EL (cell line): ENCODE data around the gene TMEM266.

Experiments used
- DNase-seq: peaks from one replicate; pipeline ENCODE4 v3.0.0-alpha.2; 2016

The TMEM266 gene

DNA sequence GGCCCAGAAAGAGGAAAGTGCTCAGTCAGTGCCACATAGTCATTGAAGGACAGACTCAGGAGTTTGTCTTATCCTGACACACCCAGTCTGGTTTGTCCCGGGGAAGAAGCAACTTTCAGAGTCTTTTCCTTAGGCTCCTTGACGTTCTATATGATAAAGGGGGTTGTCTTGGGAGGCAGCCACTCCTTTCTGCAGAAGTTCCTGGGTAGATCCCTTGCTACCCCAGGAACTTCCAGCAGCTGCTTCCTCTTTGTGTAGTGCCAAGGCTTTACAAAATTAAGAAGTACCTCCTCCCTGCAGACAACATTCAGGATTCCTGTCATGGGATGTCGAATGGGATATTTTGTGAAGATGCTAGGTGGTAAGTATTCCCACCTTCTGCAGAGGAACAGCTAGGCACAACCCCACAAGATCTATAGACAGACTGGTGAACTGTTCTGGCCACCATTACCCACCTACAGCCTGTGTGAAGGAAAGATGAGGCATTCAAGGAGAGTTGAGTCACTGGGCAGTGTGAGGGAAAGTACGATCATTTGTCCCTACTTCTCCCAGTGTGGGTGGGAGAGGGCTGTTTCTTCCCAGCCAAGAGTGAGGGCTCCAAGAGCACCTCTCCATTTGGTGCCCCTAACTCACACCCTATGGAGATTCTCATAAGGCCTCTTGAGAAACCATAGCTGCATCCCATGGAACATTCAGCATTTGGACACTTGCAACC, 11.3 kb downstream of the TMEM266 start:
- DNase-seq, result no peak

DNA sequence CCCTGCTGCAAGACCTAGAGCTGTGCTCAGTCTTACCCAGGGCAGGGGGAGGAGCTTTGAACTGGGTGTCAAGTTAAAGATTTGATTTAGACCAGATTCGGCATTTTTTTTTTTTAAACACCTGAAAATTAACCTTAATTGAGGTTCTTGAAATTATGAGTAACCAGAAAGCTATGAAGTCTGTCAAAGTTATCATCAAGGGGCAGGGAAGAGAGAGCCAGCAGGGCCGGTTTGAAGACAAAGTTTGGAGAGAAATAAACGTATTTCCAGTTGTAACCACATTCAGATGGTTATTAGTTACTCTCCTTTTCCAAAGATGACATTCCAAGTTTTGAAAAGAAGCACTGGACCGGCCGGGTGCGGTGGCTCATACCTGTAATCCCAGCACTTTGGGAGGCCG, 12.0 kb downstream of the TMEM266 start:
- DNase-seq, result no peak

DNA sequence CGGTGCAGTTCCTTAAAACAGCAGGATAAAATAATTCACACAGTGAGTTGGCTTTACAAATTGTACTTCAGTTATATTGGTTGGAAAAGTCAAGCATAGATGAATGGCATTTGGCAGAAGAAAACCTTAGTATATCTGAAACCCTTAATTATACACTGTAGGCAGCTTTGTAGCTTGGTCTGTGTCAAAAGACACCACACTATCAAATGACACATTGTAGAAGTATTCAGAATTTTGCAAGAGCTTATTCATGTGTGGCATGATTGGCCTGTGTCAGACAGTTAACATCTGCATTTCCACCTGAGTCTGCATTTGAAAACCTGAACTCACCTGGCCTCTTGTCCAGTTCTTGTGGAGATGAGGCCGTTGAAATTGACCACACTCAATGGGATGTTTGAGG, 13.8 kb downstream of the TMEM266 start:
- peak; percentile 4 for DNase-seq

DNA sequence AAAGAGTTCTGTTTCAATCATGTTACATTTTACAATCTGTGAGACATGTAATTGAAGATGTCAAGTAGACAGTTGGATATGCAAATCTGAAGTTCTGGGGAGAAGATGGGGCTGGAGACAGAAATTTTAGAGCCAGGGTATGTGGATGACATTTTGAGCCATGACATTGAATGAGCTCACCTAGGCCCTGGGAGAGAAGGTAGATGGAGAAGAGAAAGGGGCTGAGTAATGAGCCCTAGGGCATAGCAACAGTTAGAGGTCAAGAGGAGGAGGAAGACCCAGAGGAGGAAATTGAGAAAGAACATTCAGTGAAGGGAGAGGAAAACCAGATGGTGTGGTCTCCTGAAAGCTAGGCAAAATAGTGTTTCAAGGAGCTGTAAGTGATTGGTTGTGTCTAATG, 15.3 kb downstream of the TMEM266 start:
- no peak for DNase-seq

DNA sequence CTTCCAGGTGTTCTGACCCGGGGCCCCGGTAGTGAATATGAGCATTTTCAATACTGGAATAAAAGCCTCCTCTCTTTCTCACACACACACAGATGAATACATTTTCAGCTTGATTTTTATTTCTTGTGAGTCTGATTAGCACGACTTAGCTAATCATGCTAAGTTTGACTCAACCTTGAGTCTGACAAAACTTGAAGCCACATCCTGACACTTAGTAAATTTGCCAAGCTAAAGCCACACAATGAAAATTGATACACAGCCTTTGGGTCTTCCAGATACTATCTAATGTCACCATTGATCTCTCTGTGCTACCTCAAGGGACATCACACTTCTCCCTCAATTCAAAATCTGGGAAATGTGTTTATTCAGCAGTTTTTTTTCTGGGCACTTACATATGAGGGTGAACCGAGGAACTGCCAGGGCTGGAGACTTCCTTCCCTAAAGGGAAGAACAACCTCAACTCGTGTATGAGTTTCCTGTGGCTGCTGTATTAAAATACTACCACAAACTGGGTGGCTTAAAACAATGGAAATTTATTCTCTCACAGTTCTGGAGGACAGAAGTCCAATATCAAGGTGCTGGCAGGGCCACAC, 18.6 kb downstream of the TMEM266 start:
- no peak for DNase-seq

DNA sequence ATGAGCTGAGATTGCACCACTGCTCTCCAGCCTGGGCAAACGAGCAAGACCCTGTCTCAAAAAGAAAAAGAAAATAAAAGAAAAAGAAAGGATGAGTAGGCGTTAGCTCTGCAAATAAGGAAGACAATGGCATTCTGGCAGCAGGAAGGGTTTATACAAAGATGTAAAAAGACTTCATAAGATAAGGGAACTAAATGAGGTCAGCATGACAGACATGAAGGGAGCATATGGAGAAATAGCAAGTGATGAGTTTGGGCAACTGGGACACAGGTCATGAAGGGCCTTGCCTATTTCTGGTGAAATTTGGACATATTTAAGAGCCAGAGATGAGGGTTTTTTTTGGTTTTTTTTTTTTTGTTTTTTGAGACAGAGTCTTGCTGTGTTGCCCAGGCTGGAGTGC, 24.5 kb downstream of the TMEM266 start:
- no peak for DNase-seq

DNA sequence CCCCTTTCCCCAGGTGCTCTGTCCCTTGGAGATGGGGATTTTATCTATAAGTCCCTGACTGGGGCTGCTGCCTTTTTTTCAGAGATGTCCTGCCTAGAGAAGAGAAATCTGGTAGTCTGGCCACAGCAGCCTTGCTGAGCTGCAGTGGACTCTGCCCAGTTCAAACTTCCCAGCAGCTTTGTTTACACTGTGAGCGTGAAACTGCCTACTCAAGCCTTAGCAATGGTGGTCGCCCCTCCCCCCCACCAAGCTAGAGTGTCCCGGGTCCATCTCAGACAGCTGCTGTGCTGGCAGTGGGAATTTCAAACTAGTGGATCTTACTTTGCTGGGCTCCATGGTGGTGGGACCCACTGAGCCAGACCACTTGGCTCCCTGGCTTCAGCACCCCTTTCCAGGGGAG, 38.9 kb downstream of the TMEM266 start:
- DNase-seq, result no peak

DNA sequence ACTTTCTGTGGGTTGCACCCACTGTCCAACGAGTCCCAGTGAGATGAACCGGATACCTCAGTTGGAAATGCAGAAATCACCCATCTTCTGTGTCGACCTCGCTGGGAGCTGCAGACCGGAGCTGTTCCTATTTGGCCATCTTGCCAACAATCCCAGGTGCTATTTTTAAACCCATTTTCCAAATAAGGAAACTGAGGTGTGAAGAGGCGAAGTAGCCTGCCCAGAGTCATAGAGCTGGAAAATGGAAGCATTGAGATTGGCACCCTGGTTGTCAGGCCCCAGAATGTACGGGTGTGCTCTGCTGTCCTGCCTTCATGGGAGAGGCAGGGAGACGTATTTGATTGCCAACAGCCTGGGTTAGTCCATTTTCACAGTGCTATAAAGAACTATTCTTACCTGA, 39.6 kb downstream of the TMEM266 start:
- DNase-seq, result no peak

DNA sequence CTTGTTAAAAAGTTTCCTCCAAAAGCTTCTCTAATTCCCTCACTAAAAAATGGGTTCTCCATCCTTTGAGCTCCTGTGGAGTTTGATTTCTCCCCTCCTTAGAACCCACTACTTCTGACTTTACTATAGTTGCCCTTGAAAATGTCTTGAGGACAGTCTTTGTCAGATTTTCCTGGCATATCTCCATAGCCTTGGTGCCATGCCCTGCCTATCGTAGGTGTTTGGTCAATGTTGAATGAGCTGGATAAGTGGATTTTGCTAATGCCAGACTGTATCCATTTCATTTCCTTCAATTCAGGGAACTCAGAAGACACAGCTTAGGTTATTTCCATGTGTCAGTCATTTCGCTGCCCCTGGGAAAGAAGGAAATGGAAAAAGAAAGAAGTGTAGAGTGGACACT, 40.6 kb downstream of the TMEM266 start:
- no peak for DNase-seq

DNA sequence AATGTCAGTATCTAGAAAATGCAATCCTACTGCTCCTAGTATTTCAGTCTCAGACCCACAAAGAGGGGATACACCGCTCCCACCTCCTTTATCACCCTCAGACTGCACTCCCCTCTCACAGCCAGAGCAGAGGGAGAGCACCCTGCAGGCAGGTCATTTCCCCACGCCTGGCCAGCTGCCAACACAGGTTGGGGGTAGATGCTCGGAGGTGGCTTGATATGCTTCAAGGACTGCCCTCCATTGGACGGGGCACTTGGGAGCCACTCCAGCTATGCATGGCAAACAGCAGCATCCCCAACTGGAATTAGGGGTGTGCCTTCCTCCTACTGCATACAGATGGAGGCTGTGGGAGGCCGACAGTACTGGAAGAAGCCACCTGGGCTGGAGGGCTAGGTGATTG, 41.9 kb downstream of the TMEM266 start:
- no peak for DNase-seq

DNA sequence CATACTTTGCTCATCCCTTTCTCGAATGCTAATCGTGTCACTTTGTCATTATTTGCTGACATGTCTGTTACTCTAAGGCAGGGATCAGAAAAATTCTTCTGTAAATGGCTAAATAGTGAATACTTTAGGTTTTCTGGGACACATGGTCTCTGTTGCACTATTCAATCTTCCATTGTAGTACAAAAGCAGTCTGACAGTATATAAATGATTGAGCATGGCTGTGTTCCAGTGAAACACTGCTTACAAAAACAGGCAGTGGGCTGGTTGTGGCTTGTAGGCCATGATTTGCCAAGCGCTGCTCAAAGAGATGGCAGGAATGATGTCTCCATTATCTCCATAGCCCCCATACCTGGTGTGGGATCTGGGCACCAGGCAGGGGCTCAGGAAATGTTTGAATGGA, 45.6 kb downstream of the TMEM266 start:
- no peak for DNase-seq

DNA sequence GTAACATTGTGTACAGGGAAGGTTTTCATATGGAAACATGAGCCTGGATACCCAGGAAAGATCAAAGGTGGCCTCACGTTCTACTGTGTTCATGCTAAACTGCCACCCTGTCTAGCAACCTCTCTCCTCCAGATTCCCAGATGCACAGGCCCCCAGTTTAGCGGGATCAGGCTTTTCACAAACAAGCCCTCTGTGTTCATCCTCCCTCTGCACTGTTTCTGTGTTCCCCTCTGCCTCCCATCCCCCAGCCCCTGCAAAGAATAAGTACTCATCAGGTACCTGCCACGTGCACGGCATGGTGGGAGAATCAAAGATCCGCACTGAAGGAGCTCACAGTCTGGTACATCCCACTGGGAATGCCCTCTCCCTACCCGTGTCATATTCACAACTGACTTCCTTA, 46.1 kb downstream of the TMEM266 start:
- no peak for DNase-seq

DNA sequence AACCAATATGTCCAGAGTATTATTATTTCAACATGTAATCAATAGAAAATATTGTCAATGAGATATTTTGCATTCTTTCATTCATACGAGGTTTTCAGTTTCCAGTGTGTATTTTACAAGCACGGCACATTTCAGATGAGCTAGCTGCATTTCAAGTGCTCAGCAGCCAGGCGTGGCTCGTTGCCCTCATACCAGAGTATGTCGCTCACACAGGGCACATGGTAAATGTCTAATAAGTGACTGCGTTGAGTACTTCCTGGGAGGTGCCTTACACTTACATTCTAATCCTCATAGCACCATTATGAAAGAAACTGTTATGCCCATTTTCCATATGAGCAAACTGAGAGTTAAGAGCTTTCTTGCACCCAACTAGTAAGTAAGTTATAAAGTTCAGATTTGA, 47.4 kb downstream of the TMEM266 start:
- peak; percentile 26 for DNase-seq

DNA sequence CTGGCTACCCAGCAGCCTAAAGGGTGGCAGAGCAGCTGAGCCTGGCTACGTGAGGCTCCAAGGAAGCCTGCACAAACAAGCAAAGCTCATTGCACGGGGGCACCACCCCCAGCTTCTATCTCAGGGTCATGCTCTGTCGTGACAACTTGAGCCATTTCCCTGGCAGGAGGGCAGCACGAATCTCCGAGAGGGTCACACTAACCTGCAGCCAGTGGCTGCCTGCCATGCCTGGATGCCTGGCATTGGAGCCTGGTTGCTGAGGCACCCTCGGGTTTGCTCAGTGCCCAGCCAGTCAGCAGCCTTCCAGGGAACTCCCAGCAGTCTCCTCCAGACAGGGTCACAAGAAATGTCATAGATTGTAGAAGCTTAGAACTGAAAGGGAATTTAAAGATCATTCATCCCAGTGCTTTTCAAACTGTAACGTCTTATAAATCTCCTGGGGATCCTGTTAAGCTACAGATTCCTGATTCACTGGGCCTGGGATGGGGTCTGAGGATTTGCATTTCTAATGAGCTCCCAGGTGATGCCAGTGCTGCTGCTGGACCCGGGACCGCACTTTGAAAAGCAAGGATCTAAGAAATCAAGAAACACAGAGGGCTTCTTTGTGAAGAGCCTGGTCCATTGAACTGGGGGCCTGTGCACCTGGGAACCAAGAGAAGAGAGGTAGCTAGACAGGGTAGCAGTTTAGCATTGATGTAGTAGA, 48.4 kb downstream of the TMEM266 start:
- DNase-seq, result no peak

DNA sequence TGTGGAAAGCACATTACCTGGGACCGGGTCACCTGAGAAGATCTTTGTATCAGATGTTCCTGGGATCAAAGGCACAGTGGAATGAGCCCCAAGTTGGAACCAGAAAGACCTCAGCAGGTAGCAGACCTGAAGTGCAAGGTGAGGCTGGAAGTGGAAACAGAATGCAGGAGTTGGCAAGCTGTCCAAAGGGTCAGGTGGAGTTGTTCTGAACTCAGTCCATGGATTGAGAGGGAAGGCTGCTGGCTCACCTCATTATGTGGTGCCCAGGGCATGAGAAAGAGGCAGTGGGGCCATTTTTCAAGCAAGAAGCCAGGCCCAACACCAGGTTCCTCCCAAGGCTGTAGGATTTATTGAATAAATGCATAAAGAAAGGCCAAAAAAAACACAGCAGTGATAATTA, 49.3 kb downstream of the TMEM266 start:
- no peak for DNase-seq

DNA sequence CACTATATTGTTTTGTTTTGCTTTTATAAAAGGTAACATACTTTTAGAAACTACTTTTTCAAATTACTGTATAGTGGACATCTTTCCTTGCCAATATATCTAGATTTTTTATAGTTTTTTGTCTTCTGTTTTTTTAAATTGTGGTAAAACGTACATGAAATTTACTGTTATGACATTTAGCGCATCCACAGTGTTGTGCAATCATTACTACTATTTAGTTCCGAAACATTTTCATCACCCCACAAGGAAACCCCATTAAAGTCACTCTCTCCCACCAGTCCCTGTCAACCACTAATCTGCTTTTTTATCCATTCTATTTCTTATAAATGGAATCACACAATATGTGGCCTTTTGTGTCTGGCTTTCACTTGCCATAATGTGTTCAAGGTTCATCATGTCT, 54.8 kb downstream of the TMEM266 start:
- DNase-seq, result no peak

DNA sequence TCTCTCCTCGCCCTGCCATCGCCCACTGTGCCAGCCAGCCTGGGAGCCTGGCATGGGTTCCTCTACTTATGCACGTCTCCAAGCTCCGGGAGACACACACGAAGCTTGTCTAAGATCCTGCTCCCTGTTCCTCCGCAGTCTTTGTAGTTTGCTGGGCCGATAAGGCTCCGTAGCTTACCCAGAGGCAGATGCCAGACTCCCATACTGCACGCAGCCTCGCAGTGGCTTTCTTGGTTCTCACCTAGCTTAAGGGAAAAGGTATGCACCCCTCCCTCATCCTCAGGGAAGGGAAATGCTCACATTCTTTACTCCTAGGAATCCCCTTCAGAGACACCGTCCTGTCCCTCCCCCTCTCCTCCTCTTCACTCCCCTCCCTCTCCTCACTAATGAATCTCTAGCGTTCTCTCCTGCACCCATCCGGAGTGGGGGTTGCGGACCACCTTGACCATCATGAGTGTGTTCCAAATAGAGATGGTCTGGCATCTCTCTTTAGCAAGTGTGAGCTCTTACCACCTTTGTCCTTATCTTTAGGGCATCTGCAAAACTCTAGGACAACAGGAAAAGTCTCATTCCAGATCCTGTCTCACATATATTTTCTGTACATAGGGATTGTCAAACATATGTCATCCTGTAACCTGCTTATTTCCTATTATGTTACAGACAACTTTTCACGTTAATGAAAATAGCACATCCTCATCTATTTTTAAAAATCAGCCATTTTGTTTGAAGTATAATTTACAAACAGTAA, 56.5 kb downstream of the TMEM266 start:
- DNase-seq, result no peak

DNA sequence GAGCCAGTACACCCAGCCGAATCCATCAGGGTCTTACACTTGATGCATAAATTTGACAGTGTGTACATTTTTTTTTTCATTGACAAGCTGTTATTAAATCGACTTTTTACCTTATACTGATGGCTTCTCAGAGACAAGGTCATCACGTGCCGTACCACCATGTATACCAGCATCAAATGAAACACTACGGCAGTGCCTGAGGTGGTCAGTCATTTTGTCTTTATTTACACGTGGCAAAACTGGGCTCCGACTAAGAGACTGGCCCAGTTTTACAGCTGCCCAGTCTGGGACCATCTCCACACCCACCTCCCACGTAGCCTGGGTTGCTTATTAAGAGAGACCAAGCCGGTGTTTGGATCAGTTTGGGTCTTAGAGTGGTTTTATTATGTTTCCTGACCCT, 57.4 kb downstream of the TMEM266 start:
- DNase-seq, result no peak

DNA sequence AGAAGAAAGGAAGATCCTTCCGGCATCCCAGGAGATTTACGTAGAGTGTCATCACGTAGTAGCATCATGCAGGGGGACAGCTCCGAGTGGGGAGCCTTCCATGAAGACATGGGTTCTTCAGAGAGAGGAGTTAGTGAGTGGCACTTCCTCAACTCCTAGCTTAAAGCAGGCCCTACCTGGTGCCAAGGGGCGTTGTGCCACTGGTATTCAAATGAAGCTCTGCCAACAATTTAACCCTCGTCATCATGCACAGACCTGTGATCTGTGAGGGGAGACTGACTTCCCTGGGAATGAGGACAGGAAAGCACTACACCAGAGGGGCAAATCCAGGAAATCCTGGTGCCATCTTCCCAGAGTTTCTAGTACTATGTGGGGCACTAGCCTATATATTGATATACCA, 59.0 kb downstream of the TMEM266 start:
- DNase-seq, result no peak

DNA sequence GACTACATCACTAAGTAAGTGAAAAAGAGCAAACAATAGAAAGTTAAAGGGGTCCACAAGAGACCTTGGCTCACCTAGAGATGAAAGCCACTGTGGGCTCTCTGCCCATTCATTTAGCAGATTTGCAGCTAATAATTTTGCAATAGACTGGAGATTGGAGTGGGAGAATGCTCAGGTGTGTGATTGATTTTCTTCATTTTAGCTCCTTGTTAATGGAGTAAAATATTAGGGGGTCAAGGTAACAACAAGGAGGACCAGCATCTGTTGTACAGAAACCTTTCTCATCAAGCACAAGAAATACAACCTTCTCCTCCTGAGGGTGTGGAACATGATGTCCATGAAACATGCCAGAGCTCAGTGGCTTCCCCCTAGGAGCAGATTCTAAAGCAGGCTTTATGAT, 63.2 kb downstream of the TMEM266 start:
- DNase-seq, result no peak

DNA sequence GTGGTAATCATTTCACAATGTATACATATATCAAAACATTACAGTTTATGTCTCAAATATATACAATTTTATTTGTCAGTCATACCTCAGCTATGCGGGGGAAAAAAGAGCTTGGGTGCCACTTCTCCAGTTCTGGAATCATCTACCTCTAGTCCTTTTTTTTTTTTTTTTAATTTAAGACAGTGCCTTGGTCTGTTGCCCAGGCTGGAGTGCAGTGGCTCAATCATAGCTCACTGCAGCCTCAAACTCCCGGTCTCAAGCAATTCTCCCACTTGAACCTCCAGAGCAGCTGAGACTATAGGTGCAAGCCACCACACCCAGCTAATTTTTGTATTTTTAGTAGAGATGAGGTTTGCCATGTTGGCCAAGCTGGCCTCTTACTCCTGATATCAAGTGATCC, 67.4 kb downstream of the TMEM266 start:
- no peak for DNase-seq

DNA sequence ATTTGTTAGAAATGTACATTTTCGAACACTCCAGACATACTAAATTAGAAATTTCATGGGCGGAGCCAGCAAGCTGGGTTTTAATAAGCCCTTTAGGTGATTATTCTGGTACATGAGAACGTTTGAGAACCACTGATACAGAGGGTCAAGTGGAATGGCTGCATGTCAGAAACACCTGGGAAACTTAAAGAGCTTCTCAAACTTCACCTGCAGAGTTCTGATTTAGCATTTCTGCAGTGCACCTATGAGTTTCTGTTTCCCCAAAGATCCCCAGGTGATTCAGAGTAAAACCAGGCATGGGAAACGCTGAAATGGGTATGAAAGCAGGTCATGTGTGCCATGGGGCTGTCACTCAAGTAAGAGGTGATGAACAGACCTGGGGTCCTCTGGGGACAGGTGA, 68.1 kb downstream of the TMEM266 start:
- no peak for DNase-seq

DNA sequence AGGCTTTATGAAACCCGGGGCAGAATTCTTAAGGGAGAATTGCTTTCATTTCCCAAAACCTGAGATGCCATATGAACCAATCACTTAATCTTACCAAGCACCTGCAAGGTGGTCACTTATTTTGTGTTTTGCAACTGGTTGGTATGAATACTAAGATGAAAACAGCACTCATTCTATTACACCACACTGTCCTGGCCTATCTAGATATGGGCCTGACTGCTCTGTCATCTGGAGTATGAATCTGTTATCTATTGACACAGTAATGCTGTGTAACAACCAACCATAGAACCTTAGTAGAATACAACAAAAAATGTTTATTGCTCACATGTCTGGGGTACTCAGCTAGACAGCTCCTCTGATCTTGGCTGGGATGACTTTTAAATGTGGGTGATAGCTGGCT, 74.8 kb downstream of the TMEM266 start:
- no peak for DNase-seq

DNA sequence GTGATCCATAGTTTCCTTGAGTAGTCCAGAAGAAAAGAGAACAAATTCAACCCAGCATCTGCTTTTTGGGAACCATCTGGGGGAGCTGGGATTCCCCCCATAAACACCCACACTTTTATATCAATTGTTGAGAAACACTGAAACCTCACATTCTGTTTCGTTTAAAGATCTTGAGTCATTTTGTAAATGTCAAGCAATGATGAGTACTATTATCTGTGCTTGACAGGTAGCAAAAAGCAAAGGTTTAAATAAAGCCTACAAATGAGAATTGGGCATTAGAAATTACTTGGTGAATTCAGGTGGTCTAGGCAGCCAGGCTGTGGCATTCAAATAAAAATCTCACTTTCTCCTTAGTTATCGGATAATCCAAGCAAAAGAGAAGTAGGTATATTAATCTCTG, 75.7 kb downstream of the TMEM266 start:
- DNase-seq, result no peak
